22Rv1 (cell line): Measurements from ENCODE around the gene FCN3.

Experiments used
- ZFX ChIP-seq: fragments of 450-650 bp; IDR thresholded peaks from 2 replicates; pipeline ENCODE4 v1.6.1; 2017; ENCODE audit warnings: antibody characterized with exemption, borderline replicate concordance
- TF ChIP-seq, protein P1 (sequence below): fragments of 450-650 bp; IDR thresholded peaks from 2 replicates; pipeline ENCODE4 v1.5.1; 2017; ENCODE audit warnings: mild to moderate bottlenecking

DNA sequence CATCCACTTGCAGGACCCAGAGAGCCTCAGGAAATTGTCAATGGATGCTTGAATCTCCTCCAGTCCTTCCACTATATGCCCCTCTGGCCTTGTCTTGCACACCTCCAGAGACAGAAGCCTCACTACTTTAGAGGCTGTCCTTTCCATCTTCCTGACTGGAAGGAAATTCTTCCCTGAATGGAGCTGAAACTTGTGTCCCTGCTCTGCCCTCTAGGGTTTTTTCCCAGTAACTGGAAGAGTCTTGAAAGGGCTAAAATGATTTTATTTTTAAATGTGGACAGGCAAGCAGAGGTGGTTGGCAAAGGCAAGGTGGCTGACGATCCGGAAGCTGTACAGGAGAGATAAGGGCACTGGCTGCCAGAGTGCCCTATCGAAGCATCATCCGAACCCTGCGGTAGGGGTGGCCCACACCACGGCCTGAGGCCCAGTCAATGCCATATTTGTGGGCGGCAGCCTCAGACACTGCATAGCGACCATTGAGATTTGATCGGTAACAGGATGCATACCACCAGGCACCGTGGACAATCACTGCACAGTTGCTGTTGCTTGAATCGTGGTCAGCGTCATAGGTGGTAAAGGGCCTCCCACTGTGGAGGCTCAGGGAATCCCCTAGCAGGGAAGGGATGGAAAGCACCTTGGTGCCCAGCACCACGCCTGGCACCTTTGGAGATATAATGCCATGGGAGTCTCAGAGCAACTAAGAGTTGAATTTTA is 5.6 kb downstream of the FCN3 start:
- TF ChIP-seq, protein P1, sequence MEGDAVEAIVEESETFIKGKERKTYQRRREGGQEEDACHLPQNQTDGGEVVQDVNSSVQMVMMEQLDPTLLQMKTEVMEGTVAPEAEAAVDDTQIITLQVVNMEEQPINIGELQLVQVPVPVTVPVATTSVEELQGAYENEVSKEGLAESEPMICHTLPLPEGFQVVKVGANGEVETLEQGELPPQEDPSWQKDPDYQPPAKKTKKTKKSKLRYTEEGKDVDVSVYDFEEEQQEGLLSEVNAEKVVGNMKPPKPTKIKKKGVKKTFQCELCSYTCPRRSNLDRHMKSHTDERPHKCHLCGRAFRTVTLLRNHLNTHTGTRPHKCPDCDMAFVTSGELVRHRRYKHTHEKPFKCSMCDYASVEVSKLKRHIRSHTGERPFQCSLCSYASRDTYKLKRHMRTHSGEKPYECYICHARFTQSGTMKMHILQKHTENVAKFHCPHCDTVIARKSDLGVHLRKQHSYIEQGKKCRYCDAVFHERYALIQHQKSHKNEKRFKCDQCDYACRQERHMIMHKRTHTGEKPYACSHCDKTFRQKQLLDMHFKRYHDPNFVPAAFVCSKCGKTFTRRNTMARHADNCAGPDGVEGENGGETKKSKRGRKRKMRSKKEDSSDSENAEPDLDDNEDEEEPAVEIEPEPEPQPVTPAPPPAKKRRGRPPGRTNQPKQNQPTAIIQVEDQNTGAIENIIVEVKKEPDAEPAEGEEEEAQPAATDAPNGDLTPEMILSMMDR, result no peak
- no peak for TF ChIP-seq ZFX
